Subcutaneous abdominal adipose tissue (tissue), 5 donors: ENCODE measurements around the gene SERPINH1.

Experiments
- H3K27ac ChIP-seq: one replicate; pipeline ENCODE4 v1.7.0; 2013; ENCODE audit warnings: low read depth, mild to moderate bottlenecking, inconsistent platforms, low read length, moderate library complexity
- H3K27me3 ChIP-seq, 5 donors: one replicate each; pipeline ENCODE4 v1.7.0; 2013; ENCODE audit warnings: low read length in 5 of 5, inconsistent platforms in 1 of 5; ENCODE audit not compliant: control insufficient read depth in 5 of 5, insufficient read depth in 4 of 5
- H3K36me3 ChIP-seq, 5 donors: one replicate each; pipeline ENCODE4 v1.7.0; 2013; ENCODE audit warnings: low read length in 5 of 5; ENCODE audit not compliant: control insufficient read depth in 5 of 5, insufficient read depth in 5 of 5
- H3K4me1 ChIP-seq, 5 donors: one replicate each; pipeline ENCODE4 v1.7.0; 2013; ENCODE audit warnings: low read length in 5 of 5, mild to moderate bottlenecking in 3 of 5, moderate library complexity in 1 of 5; ENCODE audit not compliant: control insufficient read depth in 5 of 5, insufficient read depth in 5 of 5
- H3K4me3 ChIP-seq, 5 donors: one replicate each; pipeline ENCODE4 v1.7.0; 2013; ENCODE audit warnings: low read length in 5 of 5, low read depth in 1 of 5
- H3K9ac ChIP-seq, 5 donors: one replicate each; pipeline ENCODE4 v1.7.0; 2013; ENCODE audit warnings: low read length in 5 of 5, mild to moderate bottlenecking in 4 of 5, moderate library complexity in 3 of 5
- H3K9me3 ChIP-seq, 5 donors: one replicate each; pipeline ENCODE4 v1.7.0; 2013; ENCODE audit warnings: low read length in 5 of 5; ENCODE audit not compliant: control insufficient read depth in 5 of 5
- donor health status: healthy.
- donor health status: healthy.
- donor health status: healthy.
- donor health status: healthy.
- donor health status: healthy.

SERPINH1 gene

GRCh38 chr11:75593286-75593915 lies 31.3 kb downstream of the SERPINH1 start:
- Histone ChIP-seq H3K36me3 (no peaks in the 10 kb centered on the region), H3K9ac (peak overlapping the region in 1 of 5 donors; percentile 6), H3K4me3 (no peak overlapping the region), H3K9me3 (no peaks in the 10 kb centered on the region), H3K27ac (no peak overlapping the region), H3K27me3 (no peaks in the 10 kb centered on the region), H3K4me1 (peaks cover 0 to 12% (median 8%) of the 10 kb centered on the region in 5 donors)

GRCh38 chr11:75594211-75594610 lies 32.2 kb downstream of the SERPINH1 start:
- Histone ChIP-seq H3K36me3 (no peaks in the 10 kb centered on the region), H3K4me1 (peaks cover 0 to 12% (median 8%) of the 10 kb centered on the region in 5 donors), H3K27ac (no peak overlapping the region), H3K9me3 (no peaks in the 10 kb centered on the region), H3K27me3 (no peaks in the 10 kb centered on the region), H3K4me3 (no peak overlapping the region), H3K9ac (no peak overlapping the region)

- Histone ChIP-seq H3K36me3 (no peaks in the 10 kb centered on the region), H3K9ac (no peak overlapping the region), H3K4me1 (peaks cover 0 to 12% (median 8%) of the 10 kb centered on the region in 5 donors), H3K27me3 (no peaks in the 10 kb centered on the region), H3K4me3 (no peak overlapping the region), H3K27ac (no peak overlapping the region), H3K9me3 (no peaks in the 10 kb centered on the region)
Observed at GRCh38 chr11:75595429-75595828, 33.4 kb downstream of the SERPINH1 start.

GRCh38 chr11:75596914-75597313 lies 34.9 kb downstream of the SERPINH1 start:
- Histone ChIP-seq H3K9ac (no peak overlapping the region), H3K27ac (no peak overlapping the region), H3K27me3 (no peaks in the 10 kb centered on the region), H3K9me3 (no peaks in the 10 kb centered on the region), H3K4me3 (no peak overlapping the region), H3K4me1 (peaks cover 0 to 12% (median 8%) of the 10 kb centered on the region in 5 donors), H3K36me3 (no peaks in the 10 kb centered on the region)

- H3K36me3 ChIP-seq, result no peaks in the 10 kb centered on the region
- no peak overlapping the region for H3K27ac ChIP-seq
- H3K4me1 ChIP-seq, result peaks cover 0 to 12% (median 8%) of the 10 kb centered on the region in 5 donors
Observed at GRCh38 chr11:75597636-75598035, 35.6 kb downstream of the SERPINH1 start.

GRCh38 chr11:75598264-75598663 lies 36.2 kb downstream of the SERPINH1 start:
- H3K4me3 ChIP-seq, result no peak overlapping the region
- H3K27ac ChIP-seq, result no peak overlapping the region
- H3K36me3 ChIP-seq, result no peaks in the 10 kb centered on the region
- peaks cover 0 to 5% (median 4%) of the 10 kb centered on the region in 5 donors for H3K4me1 ChIP-seq
- no peaks in the 10 kb centered on the region for H3K27me3 ChIP-seq
- H3K9ac ChIP-seq, result no peak overlapping the region
- no peaks in the 10 kb centered on the region for H3K9me3 ChIP-seq

More at GRCh38 chr11:75597636-75598035, 35.6 kb downstream of the SERPINH1 start:
- no peaks in the 10 kb centered on the region for H3K9me3 ChIP-seq
- no peaks in the 10 kb centered on the region for H3K27me3 ChIP-seq
- H3K4me3 ChIP-seq, result no peak overlapping the region
- H3K9ac ChIP-seq, result no peak overlapping the region

GRCh38 chr11:75598900-75599299 lies 36.8 kb downstream of the SERPINH1 start:
- Histone ChIP-seq H3K4me3 (no peak overlapping the region), H3K9ac (no peak overlapping the region), H3K36me3 (no peaks in the 10 kb centered on the region), H3K9me3 (no peaks in the 10 kb centered on the region), H3K27ac (no peak overlapping the region), H3K4me1 (no peaks in the 10 kb centered on the region), H3K27me3 (no peaks in the 10 kb centered on the region)

- Histone ChIP-seq H3K9ac (no peak overlapping the region), H3K9me3 (no peaks in the 10 kb centered on the region), H3K4me3 (no peak overlapping the region), H3K27me3 (no peaks in the 10 kb centered on the region), H3K36me3 (no peaks in the 10 kb centered on the region), H3K4me1 (no peaks in the 10 kb centered on the region), H3K27ac (no peak overlapping the region)
Observed at GRCh38 chr11:75600356-75600755, 38.3 kb downstream of the SERPINH1 start.

GRCh38 chr11:75601494-75601893 lies 39.4 kb downstream of the SERPINH1 start:
- Histone ChIP-seq H3K27ac (no peak overlapping the region), H3K4me1 (no peaks in the 10 kb centered on the region), H3K36me3 (no peaks in the 10 kb centered on the region), H3K27me3 (no peaks in the 10 kb centered on the region), H3K9me3 (no peaks in the 10 kb centered on the region), H3K9ac (no peak overlapping the region), H3K4me3 (no peak overlapping the region)

- Histone ChIP-seq H3K4me1 (no peaks in the 10 kb centered on the region), H3K9ac (no peak overlapping the region), H3K27me3 (no peaks in the 10 kb centered on the region), H3K27ac (no peak overlapping the region), H3K36me3 (no peaks in the 10 kb centered on the region), H3K9me3 (no peaks in the 10 kb centered on the region), H3K4me3 (no peak overlapping the region)
Observed at GRCh38 chr11:75602951-75603350, 40.9 kb downstream of the SERPINH1 start.
